SK-N-SH treated with all-trans-retinoic acid at 6 μM for 48 hours (cell line): ENCODE measurements around the gene DAB2IP.
A peak's percentile ranks its signal among the peaks of the same experiment; 100 is the strongest.

Experiments
- ATAC-seq: fragments of 200-7000 bp; cut with Tn5 transposase; 3 replicates; pipeline ENCODE4 v1.9.1; 2020; ENCODE audit warnings: mild to moderate bottlenecking, moderate library complexity
- BACH2 ChIP-seq: fragments of 250-450 bp; sonication (Bioruptor Pico); IDR thresholded peaks from 2 replicates; pipeline ENCODE4 v1.9.0; 2021; ENCODE audit warnings: mild to moderate bottlenecking, borderline replicate concordance
- CSDC2 ChIP-seq: fragments of 250-450 bp; sonication (Bioruptor Pico); IDR thresholded peaks from 2 replicates; pipeline ENCODE4 v1.5.0; 2020; ENCODE audit warnings: mild to moderate bottlenecking, moderate library complexity
- ESRRG ChIP-seq: fragments of 250-450 bp; sonication (Bioruptor Pico); IDR thresholded peaks from 2 replicates; pipeline ENCODE4 v1.6.1; 2021; ENCODE audit warnings: mild to moderate bottlenecking
- GLIS3 ChIP-seq: fragments of 250-450 bp; sonication (Bioruptor Pico); IDR thresholded peaks from 2 replicates; pipeline ENCODE4 v1.5.0; 2020; ENCODE audit warnings: mild to moderate bottlenecking, moderate library complexity
- ISL1 ChIP-seq: fragments of 250-450 bp; sonication (Bioruptor Pico); IDR thresholded peaks from 2 replicates; pipeline ENCODE4 v2.1.2; 2022; ENCODE audit warnings: mild to moderate bottlenecking, moderate library complexity
- OSR1 ChIP-seq: fragments of 250-450 bp; sonication (Bioruptor Pico); IDR thresholded peaks from 2 replicates; pipeline ENCODE4 v1.8.0; 2022; ENCODE audit warnings: moderate library complexity, mild to moderate bottlenecking, inconsistent platforms
- PPARA ChIP-seq: fragments of 250-450 bp; sonication (Bioruptor Pico); IDR thresholded peaks from 2 replicates; pipeline ENCODE4 v1.5.0; 2020; ENCODE audit warnings: mild to moderate bottlenecking, borderline replicate concordance
- RARB ChIP-seq: fragments of 250-450 bp; sonication (Bioruptor Pico); IDR thresholded peaks from 2 replicates; pipeline ENCODE4 v1.8.0; 2021; ENCODE audit warnings: mild to moderate bottlenecking, moderate library complexity
- ZC3H10 ChIP-seq: fragments of 250-450 bp; sonication (Bioruptor Pico); IDR thresholded peaks from 2 replicates; pipeline ENCODE4 v1.5.1; 2021; ENCODE audit warnings: mild to moderate bottlenecking, moderate library complexity
- ZFP30 ChIP-seq: fragments of 450-650 bp; formaldehyde crosslinking; IDR thresholded peaks from 2 replicates; pipeline ENCODE4 v1.5.0; 2022; ENCODE audit warnings: mild to moderate bottlenecking, moderate library complexity
- ZNF565 ChIP-seq: fragments of 450-650 bp; formaldehyde crosslinking; conservative IDR thresholded peaks from 2 replicates; pipeline ENCODE4 v1.5.0; 2020; ENCODE audit warnings: low read depth, mild to moderate bottlenecking, moderate library complexity
- ZNF70 ChIP-seq: fragments of 450-650 bp; formaldehyde crosslinking; IDR thresholded peaks from 2 replicates; pipeline ENCODE4 v1.5.0; 2020; ENCODE audit warnings: mild to moderate bottlenecking, moderate library complexity
- ZNF8 ChIP-seq: fragments of 450-650 bp; formaldehyde crosslinking; IDR thresholded peaks from 2 replicates; pipeline ENCODE4 v1.5.0; 2020; ENCODE audit warnings: mild to moderate bottlenecking, moderate library complexity
- TF ChIP-seq, protein P1 (sequence below): fragments of 250-450 bp; sonication (Bioruptor Pico); IDR thresholded peaks from 2 replicates; pipeline ENCODE4 v1.5.1; 2021; ENCODE audit warnings: mild to moderate bottlenecking, moderate library complexity
- TF ChIP-seq, protein P2 (sequence below): fragments of 250-450 bp; sonication (Bioruptor Pico); IDR thresholded peaks from 2 replicates; pipeline ENCODE4 v1.5.0; 2020; ENCODE audit warnings: mild to moderate bottlenecking, moderate library complexity
- TF ChIP-seq, protein P3 (sequence below): fragments of 250-450 bp; sonication (Bioruptor Pico); IDR thresholded peaks from 2 replicates; pipeline ENCODE4 v1.8.0; 2020; ENCODE audit warnings: mild to moderate bottlenecking, moderate library complexity, borderline replicate concordance
- TF ChIP-seq, protein P4 (sequence below): fragments of 250-450 bp; sonication (Bioruptor Pico); IDR thresholded peaks from 2 replicates; pipeline ENCODE4 v1.8.0; 2021; ENCODE audit warnings: low read depth, mild to moderate bottlenecking, moderate library complexity, borderline replicate concordance
- TF ChIP-seq, protein P5 (sequence below): fragments of 250-450 bp; sonication (Bioruptor Pico); IDR thresholded peaks from 2 replicates; pipeline ENCODE4 v1.5.1; 2020; ENCODE audit warnings: low read depth, mild to moderate bottlenecking, moderate library complexity

Gene DAB2IP

DNA sequence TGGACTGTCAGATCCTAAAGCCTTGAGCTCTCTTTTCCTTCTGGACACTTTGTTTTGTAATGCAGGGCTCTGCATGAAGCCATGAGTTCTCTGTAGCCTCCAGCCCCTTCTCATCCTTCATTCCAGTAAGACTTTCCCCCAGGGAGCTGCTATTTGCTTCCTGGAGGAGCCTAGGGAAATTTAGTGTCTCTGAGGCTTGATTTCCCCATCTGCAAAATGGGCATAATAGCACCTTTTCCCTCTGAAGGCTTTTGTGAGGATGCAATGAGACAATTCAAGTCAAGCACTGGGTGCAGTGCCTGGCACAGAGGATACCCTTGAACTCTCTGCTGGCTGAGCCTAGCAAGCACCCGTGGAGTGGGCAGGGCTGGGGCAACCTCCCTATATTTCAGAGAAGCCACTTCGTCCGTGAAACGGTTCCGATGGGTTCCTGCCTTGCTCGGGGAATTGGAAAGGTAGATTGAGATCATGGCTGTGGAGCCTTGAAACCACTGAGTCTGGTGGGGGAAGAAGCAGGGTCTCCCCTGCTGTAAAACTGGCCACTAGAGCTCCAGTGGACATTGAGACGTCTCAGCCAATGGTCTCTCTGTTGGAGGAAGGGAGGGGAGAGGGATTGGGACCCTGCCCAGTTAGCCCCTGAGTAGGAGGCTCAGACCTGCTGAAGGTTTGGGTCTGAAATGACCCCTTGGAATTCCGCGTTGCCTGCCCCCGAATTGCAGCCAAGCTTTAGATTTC, 14.3 kb upstream of the DAB2IP start (continued):
- TF ChIP-seq, protein P1, sequence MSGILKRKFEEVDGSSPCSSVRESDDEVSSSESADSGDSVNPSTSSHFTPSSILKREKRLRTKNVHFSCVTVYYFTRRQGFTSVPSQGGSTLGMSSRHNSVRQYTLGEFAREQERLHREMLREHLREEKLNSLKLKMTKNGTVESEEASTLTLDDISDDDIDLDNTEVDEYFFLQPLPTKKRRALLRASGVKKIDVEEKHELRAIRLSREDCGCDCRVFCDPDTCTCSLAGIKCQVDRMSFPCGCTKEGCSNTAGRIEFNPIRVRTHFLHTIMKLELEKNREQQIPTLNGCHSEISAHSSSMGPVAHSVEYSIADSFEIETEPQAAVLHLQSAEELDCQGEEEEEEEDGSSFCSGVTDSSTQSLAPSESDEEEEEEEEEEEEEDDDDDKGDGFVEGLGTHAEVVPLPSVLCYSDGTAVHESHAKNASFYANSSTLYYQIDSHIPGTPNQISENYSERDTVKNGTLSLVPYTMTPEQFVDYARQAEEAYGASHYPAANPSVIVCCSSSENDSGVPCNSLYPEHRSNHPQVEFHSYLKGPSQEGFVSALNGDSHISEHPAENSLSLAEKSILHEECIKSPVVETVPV (CRISPR knock-in tag): no peak
- TF ChIP-seq, protein P2, sequence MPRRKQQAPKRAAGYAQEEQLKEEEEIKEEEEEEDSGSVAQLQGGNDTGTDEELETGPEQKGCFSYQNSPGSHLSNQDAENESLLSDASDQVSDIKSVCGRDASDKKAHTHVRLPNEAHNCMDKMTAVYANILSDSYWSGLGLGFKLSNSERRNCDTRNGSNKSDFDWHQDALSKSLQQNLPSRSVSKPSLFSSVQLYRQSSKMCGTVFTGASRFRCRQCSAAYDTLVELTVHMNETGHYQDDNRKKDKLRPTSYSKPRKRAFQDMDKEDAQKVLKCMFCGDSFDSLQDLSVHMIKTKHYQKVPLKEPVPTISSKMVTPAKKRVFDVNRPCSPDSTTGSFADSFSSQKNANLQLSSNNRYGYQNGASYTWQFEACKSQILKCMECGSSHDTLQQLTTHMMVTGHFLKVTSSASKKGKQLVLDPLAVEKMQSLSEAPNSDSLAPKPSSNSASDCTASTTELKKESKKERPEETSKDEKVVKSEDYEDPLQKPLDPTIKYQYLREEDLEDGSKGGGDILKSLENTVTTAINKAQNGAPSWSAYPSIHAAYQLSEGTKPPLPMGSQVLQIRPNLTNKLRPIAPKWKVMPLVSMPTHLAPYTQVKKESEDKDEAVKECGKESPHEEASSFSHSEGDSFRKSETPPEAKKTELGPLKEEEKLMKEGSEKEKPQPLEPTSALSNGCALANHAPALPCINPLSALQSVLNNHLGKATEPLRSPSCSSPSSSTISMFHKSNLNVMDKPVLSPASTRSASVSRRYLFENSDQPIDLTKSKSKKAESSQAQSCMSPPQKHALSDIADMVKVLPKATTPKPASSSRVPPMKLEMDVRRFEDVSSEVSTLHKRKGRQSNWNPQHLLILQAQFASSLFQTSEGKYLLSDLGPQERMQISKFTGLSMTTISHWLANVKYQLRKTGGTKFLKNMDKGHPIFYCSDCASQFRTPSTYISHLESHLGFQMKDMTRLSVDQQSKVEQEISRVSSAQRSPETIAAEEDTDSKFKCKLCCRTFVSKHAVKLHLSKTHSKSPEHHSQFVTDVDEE: no peak
- TF ChIP-seq ISL1 (CRISPR knock-in tag) (no peak), GLIS3 (no peak), ZFP30 (CRISPR knock-in tag) (no peak), ZNF8 (CRISPR knock-in tag) (no peak), BACH2 (CRISPR knock-in tag) (no peak)

DNA sequence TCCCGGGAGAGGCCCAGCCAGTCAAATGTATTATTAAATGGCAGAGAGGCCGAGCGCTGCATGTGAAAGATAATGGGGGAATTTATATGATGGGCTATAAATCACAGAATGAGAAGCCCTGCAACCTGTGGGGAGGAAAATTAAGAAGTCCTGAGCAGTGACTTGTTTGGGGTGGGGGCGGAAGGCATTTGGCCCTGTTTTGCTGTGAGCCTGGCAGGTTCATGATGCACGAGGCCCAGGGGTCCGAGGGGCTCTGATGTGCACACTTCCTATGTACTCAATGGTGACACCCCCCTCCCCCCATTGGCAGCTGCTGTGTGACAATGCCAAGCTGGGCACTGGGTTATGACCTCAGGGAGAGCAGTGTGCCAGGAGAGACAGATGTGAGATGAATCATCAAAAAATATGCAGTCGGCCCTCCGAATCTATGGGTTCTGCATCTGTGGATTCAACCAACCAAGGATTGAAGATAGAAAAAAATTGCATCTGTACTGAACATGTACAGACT, 13.7 kb upstream of the DAB2IP start:
- ATAC-seq: peak; percentile 33; the same call in 1 of the 3 replicates
- TF ChIP-seq, protein P3, sequence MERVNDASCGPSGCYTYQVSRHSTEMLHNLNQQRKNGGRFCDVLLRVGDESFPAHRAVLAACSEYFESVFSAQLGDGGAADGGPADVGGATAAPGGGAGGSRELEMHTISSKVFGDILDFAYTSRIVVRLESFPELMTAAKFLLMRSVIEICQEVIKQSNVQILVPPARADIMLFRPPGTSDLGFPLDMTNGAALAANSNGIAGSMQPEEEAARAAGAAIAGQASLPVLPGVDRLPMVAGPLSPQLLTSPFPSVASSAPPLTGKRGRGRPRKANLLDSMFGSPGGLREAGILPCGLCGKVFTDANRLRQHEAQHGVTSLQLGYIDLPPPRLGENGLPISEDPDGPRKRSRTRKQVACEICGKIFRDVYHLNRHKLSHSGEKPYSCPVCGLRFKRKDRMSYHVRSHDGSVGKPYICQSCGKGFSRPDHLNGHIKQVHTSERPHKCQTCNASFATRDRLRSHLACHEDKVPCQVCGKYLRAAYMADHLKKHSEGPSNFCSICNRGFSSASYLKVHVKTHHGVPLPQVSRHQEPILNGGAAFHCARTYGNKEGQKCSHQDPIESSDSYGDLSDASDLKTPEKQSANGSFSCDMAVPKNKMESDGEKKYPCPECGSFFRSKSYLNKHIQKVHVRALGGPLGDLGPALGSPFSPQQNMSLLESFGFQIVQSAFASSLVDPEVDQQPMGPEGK (CRISPR knock-in tag): no peak
- TF ChIP-seq, protein P4, sequence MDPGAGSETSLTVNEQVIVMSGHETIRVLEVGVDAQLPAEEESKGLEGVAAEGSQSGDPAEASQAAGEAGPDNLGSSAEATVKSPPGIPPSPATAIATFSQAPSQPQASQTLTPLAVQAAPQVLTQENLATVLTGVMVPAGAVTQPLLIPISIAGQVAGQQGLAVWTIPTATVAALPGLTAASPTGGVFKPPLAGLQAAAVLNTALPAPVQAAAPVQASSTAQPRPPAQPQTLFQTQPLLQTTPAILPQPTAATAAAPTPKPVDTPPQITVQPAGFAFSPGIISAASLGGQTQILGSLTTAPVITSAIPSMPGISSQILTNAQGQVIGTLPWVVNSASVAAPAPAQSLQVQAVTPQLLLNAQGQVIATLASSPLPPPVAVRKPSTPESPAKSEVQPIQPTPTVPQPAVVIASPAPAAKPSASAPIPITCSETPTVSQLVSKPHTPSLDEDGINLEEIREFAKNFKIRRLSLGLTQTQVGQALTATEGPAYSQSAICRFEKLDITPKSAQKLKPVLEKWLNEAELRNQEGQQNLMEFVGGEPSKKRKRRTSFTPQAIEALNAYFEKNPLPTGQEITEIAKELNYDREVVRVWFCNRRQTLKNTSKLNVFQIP: no peak
- no peak for TF ChIP-seq ZFP30 (CRISPR knock-in tag)
- no peak for TF ChIP-seq PPARA (CRISPR knock-in tag)

DNA sequence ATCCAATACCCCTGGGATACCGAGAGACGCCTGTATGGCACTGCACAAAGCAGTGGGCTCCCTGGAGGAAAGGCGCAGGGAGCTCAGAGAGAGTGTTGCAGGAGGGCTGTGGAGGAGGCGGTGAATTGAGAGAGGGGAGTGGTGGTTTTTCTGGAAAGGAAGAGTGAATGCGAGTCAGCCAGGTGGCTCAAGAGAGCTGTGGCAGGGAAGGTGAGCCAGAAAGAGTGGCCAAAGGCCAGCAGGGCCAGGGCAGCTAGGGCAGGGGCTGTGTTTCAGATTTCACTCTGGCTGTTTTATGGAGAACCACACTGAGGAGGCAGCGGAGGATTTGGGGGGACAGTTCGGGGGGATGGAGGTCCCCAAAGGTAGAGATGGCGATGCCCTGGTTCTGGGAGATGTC, 13.0 kb upstream of the DAB2IP start:
- TF ChIP-seq ESRRG (CRISPR knock-in tag): no peak
- TF ChIP-seq ZNF70: no peak
- TF ChIP-seq RARB (CRISPR knock-in tag): no peak
- TF ChIP-seq OSR1 (CRISPR knock-in tag): no peak
- no peak for TF ChIP-seq ZNF565 (CRISPR knock-in tag)
- no peak for TF ChIP-seq ZNF8 (CRISPR knock-in tag)
- TF ChIP-seq, protein P4: no peak
- no peak for ATAC-seq

DNA sequence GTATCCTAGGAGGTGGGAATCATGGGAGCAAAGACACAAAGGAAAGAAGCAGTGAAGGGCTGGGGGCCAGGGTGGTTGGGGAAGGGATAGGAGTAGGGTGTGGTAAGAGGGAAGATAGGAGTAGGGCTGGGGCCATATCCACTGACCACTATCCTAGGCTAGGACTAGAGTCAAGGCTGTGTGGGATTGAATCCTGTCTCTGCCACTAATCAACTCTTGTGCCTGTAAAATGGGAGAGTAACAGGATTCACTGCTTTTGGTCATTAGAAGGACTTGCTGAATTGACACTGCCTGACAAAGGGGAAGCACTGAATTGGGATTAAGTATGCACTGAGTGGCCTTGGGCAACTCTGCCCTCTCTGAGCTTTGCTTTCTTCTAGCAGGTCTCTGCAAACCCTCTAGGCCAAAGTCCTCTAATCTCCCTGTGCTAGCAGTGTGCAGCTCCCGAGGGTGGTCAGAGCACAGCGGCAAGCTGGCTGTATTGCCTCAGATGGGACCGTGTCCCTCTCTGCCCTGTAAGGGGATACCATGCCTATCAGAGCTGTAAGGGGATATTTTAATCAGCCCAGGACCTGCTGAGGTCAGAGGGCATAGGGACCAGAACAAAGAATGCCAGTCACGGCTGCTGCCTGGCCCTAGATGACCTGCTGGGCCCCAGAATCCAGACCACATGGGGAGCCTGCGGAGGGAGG, 12.4 kb upstream of the DAB2IP start:
- no peak for ATAC-seq
- TF ChIP-seq ESRRG (CRISPR knock-in tag) (no peak), RARB (CRISPR knock-in tag) (no peak), ISL1 (CRISPR knock-in tag) (no peak), ZNF565 (CRISPR knock-in tag) (no peak), ZC3H10 (no peak), CSDC2 (no peak)
- TF ChIP-seq, protein P3 (CRISPR knock-in tag): no peak
- TF ChIP-seq, protein P5, sequence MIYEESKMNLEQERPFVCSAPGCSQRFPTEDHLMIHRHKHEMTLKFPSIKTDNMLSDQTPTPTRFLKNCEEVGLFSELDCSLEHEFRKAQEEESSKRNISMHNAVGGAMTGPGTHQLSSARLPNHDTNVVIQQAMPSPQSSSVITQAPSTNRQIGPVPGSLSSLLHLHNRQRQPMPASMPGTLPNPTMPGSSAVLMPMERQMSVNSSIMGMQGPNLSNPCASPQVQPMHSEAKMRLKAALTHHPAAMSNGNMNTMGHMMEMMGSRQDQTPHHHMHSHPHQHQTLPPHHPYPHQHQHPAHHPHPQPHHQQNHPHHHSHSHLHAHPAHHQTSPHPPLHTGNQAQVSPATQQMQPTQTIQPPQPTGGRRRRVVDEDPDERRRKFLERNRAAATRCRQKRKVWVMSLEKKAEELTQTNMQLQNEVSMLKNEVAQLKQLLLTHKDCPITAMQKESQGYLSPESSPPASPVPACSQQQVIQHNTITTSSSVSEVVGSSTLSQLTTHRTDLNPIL (CRISPR knock-in tag): no peak
- TF ChIP-seq, protein P1 (CRISPR knock-in tag): no peak
